ENCODE measurements around the gene KLHL21.
"Not testable (repeated sequence)": the region's sequence is repeated elsewhere in the genome, so short reads cannot be mapped to it uniquely, and the experiment has no call there.

The KLHL21 gene

GRCh38 chr1:6581561-6582305 is 20.9 kb downstream of the KLHL21 start:
- DNase-seq = no peak

- DNase-seq = no peak
These were observed 21.9 kb downstream of the KLHL21 start for GRCh38 chr1:6580593-6581409.

- DNase-seq = peak; percentile 13
These were observed 22.5 kb downstream of the KLHL21 start for GRCh38 chr1:6580119-6580592.

- peak; percentile 93 for DNase-seq
These were observed 23.1 kb downstream of the KLHL21 start, which contains the start of gene ZBTB48 for GRCh38 chr1:6579374-6580118. Gene ZBTB48 (plus strand): TSS chr1:6579994. CDS start chr1:6580610, 616 bp downstream.

GRCh38 chr1:6578624-6579373 is 23.9 kb downstream of the KLHL21 start:
- no peak for DNase-seq

DNA sequence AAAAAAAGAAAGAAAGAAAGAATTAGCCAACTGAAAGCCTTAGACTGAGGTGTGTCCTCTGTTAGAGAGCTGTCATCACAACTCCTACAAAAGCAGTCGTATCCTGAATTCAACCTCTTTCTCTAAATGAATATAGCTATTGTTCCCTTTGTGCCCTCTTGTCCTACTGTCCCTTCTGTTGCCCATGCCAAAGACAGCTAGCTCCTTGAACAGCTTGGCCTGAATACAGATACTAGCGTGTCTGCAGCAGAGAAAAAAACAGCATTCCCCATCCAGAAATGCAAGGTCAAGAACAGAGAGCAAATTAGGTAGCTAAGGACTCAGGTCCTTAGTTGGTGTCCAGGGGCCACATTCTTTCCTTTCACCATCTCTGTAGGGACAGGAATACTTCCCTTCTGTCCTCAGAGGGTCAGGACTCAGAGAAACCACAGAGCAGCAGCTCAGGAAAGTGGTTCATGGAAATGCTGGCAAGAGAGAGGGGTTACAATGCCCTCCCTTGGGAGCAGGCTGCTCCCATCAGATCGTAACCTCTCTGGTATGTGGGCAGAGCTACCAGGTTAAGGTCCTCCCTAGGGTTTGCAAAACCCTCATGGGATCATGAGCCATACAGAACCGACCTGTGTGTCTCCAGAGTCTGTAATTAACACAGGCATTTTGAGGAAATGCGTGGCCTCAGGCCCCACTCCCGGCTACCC is 24.7 kb downstream of the KLHL21 start:
- no peak for DNase-seq

DNA sequence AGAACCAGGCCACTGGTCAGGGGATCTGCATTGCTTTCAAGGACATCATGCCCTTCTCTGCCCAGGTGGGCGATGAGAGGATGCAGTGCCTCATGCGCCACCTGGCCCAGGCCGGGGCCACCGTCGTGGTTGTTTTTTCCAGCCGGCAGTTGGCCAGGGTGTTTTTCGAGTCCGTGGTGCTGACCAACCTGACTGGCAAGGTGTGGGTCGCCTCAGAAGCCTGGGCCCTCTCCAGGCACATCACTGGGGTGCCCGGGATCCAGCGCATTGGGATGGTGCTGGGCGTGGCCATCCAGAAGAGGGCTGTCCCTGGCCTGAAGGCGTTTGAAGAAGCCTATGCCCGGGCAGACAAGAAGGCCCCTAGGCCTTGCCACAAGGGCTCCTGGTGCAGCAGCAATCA is 27.9 kb downstream of the KLHL21 start:
- no peak for DNase-seq

DNA sequence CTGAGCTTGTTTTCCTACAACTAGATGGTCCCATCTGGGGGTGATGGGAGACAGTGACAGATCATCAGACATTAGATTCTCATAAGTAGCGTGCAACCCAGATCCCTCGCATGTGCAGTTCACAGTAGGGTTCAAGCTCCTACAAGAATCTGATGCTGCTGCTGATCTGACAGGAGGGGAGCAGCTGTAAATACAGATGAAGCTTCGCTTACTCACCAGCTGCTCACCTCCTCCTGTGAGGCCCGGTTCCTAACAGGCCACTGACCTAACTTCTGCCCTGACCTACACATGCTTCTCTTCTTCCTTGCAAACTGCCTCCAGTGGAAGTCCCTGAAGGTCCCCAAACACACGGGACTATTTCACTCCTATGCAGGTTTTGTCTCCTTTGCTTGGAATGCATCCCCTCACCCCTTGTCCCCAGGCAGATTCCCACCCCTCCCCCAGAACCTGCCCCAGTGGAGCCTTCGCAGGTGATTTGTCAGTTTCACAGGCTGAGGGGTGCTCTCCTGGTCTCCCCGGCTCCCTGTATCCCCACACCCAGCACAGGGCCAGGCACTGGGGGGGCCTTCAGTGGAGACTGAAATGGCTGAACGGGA is 28.5 kb downstream of the KLHL21 start:
- DNase-seq = no peak

- no peak for DNase-seq
These were observed 29.9 kb downstream of the KLHL21 start for GRCh38 chr1:6572653-6573383.

DNA sequence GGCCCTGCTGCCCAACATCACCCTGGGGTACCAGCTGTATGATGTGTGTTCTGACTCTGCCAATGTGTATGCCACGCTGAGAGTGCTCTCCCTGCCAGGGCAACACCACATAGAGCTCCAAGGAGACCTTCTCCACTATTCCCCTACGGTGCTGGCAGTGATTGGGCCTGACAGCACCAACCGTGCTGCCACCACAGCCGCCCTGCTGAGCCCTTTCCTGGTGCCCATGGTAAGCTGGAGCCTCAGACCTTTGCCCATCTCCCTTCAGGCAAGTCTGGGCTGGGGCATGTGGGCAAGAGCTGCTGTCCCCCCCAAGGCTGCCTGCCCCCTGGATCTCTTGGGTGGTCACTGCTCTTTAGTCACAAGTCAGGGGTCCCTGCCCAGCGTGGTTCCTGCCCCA is 31.7 kb downstream of the KLHL21 start:
- no peak for DNase-seq

GRCh38 chr1:6570100-6570499 is 32.6 kb downstream of the KLHL21 start:
- DNase-seq = no peak

- no peak for DNase-seq
These were observed 33.6 kb downstream of the KLHL21 start for GRCh38 chr1:6569033-6569432.

DNA sequence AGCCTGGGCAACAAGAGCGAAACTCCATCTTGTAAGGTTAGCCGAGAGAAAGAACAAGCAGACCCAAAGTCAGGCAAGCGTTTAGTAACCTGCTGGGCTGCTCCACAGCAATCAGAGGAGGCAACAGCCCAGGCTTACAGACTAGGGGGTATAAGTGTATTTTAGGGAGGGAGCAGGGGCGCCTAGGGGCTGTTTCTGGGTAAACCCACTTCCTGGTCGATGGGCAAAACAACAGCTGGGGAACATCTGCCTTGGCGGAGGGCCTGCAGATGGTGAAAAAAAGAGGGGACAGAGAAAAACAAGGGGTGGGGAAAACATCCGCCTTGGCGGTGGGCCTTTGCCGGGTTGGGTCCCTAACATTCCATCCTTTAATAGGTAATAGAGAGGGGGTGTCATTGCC is 42.4 kb downstream of the KLHL21 start:
- DNase-seq = no peak

DNA sequence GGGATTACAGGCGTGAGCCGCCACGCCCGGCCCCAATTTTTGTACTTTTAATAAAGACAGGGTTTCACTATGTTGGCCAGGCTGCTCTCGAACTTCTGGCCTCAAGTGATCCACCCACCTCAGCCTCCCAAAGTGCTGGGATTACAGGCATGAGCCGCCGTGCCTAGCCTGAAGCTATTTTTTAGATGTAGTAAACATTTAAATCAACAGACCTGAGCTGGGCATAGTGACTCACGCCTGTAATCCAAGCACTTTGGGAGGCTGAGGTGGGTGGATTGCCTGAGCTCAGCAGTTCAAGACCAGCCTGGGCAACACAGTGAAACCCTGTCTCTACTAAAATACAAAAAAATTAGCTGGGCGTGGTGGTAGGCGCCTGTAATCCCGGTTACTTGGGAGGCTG is 43.5 kb downstream of the KLHL21 start:
- DNase-seq = not testable (repeated sequence)

DNA sequence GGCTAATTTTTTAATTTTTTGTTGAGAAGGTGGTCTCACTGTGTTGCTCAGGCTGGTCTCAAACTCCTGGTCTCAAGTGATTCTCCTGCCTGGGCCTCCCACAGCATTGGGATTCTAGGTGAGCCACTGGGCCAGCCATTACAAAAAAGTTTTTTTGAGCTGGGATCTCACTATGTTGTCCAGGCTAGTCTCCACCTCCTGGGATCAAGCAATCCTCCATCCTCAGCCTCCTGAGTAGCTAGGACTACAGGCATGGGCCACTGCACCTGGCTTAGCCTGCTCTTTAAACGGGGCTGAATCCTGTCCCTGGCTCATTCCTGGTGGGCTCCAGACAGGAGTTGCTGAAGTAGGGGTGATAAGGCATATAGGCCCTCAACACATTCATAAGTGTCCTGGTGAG is 45.1 kb downstream of the KLHL21 start:
- DNase-seq = no peak

DNA sequence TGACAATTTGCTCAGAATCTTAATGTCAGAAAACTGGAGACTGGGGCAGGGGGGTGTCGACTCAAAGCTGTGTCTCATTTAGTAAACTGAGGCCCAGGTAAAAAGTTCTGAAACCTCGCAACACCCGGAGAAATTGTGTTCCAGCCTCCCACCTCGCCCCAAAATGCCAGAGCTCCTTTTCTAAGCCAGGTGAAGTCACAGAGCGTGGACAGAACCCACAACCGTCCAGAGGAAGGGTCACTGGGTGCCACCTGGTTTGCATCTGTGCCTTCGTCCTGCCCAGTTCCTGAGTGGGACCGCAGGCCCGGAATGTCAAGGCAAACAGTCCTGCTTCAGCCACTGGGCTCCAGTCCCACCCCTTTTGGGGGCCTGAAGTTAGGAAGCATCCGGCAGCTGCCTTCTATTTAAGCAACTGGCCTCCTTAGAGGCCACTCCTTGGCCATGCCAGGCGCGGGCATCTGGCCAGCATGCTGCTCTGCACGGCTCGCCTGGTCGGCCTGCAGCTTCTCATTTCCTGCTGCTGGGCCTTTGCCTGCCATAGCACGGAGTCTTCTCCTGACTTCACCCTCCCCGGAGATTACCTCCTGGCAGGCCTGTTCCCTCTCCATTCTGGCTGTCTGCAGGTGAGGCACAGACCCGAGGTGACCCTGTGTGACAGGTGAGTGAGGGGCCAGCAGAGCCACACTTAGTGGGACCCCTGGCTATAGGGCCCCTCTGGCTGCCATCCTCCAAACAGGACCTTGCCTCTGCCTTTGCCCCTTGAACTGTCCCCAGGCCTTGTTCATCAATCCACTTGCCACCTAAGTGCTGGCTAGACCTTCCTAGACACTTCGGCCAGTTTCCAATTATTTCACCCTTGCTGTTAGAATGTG is 47.5 kb downstream of the KLHL21 start, which contains the start of gene TAS1R1:
TSS of gene TAS1R1 (plus strand) at position 401 of the 872 bp plus-strand sequence. CDS start at position 468, 67 bp downstream.
- DNase-seq = no peak

DNA sequence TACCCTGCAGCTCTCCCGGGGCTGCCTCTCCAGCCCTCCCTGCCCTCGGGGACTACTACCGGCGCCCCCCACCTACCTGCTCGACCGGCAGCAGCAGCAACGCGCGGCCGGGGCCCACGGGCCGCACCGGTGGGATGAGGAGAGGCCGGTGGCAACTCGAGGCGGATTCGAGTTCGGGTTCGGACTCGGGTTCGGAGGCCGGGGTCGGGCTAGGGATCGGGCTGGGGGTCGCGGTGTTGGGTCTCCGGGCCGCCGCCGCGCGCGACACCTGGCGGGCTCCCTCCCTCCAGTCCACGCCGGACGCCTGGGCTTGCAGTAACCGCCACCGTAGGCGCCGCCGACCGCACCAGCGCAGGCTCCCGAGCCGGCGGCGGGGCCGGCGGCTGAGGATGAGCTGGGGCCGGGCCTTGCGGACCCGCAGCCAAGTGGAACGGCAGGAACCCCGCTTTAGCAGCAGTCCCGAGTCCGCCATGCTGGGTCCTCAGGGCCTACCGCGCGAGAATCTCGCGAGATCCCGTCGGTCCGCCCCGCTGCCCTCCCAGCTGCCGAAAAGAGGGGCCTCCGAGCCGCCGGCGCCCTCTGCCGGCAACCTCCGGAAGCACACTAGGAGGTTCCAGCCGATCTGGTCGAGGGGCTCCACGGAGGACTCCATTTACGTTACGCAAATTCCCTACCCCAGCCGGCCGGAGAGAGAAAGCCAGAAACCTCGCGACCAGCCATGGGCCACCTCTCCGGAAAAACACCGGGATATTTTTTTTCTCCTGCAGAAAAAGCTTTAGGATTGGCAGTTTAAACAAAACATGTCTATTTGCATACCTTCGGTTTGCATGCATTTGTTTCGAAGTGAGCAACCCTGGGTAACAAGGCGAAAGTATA is 48.4 kb downstream of the KLHL21 start, which contains the start of gene NOL9:
TSS of gene NOL9 (minus strand) at position 483 of the 876 bp plus-strand sequence. CDS start at position 472, 11 bp downstream.
- peak; percentile 90 for DNase-seq

DNA sequence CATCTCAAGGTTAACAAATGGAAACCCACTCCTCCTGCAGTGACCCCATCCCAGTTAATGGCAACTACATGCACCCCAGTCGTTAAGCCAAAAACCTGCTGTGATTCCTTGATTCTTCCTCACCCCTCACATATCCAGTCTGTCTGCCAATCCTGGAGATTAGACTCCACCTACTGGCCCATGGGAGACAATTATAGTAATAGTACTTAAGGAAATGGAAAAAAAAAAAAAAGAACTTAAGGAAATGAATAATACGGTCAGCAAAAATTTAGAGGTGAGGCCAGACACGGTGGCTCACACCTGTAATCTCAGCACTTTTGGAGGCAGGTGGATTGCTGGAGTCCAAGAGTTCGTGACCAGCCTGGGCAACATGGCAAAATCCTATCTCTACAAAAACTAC is 55.4 kb downstream of the KLHL21 start:
- DNase-seq = no peak
